Activated CD4-positive, alpha-beta memory T cell treated with anti-CD3 and anti-CD28 coated beads, Interleukin-2, amount 10 ng/mL, durations not matched to agents 7 days and 5 days (primary cell): ENCODE results near the gene CDHR4. TPM values are rescaled to one million over a fixed set of nuclear protein-coding genes. Genes with fewer than 3 reads are reported as not detected.
A peak's percentile ranks its signal among the peaks of the same experiment; 100 is the strongest.

Experiments used
- CTCF ChIA-PET: fragments of 350-600 bp; sonication (Branson Sonifier 250); formaldehyde crosslinking; loops from one replicate; lab custom pipeline; 2021; ENCODE audit warnings: antibody characterized with exemption, inconsistent platforms; lab: Charles Lee
- POLR2A ChIA-PET: fragments of 350-600 bp; sonication (Branson Sonifier 250); formaldehyde crosslinking; loops from one replicate; lab custom pipeline; 2021; ENCODE audit warnings: antibody characterized with exemption; lab: Charles Lee
- DNase-seq: peaks from one replicate; pipeline ENCODE4 v3.0.0-alpha.2; 2020
- H3K27ac Mint-ChIP-seq: one replicate; pipeline ENCODE4 v1.8.0; 2021; ENCODE audit warnings: mild to moderate bottlenecking, mixed read lengths
- H3K27me3 Mint-ChIP-seq: one replicate; pipeline ENCODE4 v1.8.0; 2021; ENCODE audit warnings: mixed read lengths
- H3K36me3 Mint-ChIP-seq: one replicate; pipeline ENCODE4 v1.8.0; 2021; ENCODE audit warnings: low read depth, mixed read lengths
- H3K4me1 Mint-ChIP-seq: one replicate; pipeline ENCODE4 v1.8.0; 2021; ENCODE audit warnings: mixed read lengths
- H3K4me3 Mint-ChIP-seq: one replicate; pipeline ENCODE4 v1.8.0; 2021; ENCODE audit warnings: mild to moderate bottlenecking, mixed read lengths
- H3K9me3 Mint-ChIP-seq: one replicate; pipeline ENCODE4 v1.8.0; 2021; ENCODE audit warnings: mixed read lengths
- total RNA-seq, 2 experiments: library from RNA; stranded (reverse); gene quantifications; one replicate each; pipeline ENCODE4 v1.2.3, GENCODE V29; 2021

CDHR4 gene
- total RNA-seq, 2 experiments from 2014 or later = not detected

- CTCF ChIA-PET = interaction anchor here (0.6 to 4.6 kb wide), 8 partner anchors 10 to 433 kb away, joined by 3 to 43 read pairs (median 4); partner anchors contain the start of genes CDHR4, INKA1 and TCTA
- POLR2A ChIA-PET = interaction anchor here (0.7 to 4.1 kb wide), 8 partner anchors 10 to 127 kb away, joined by 3 to 54 read pairs (median 4); partner anchors contain the start of genes INKA1, IP6K1, RBM6 and TRAIP
These were observed 14.0 kb upstream of the CDHR4 start, which contains the start of gene UBA7 for GRCh38 chr3:49813497-49814174. Gene UBA7, minus strand, starts transcription at chr3:49813953. Its CDS starts 166 bp downstream, at chr3:49813787.

GRCh38 chr3:49812916-49813496 is 13.3 kb upstream of the CDHR4 start:
- H3K27ac Mint-ChIP-seq = peak overlapping the region; percentile 93
- CTCF ChIA-PET = interaction anchor here (0.6 to 4.6 kb wide), 8 partner anchors 9 to 434 kb away, joined by 3 to 43 read pairs (median 4); partner anchors contain the start of genes CDHR4, INKA1 and TCTA
- H3K4me3 Mint-ChIP-seq = peak overlapping the region; percentile 96
- no peak for DNase-seq
- peaks cover 34% of the 10 kb centered on the region for H3K36me3 Mint-ChIP-seq
- H3K9me3 Mint-ChIP-seq = no peaks in the 10 kb centered on the region
- POLR2A ChIA-PET = interaction anchor here (0.7 to 4.1 kb wide), 9 partner anchors 9 to 127 kb away, joined by 3 to 54 read pairs (median 4); partner anchors contain the start of genes GMPPB, INKA1, IP6K1 and RBM6
- H3K27me3 Mint-ChIP-seq = no peaks in the 10 kb centered on the region
- peaks cover 31% of the 10 kb centered on the region for H3K4me1 Mint-ChIP-seq

More at GRCh38 chr3:49813497-49814174, 14.0 kb upstream of the CDHR4 start, which contains the start of gene UBA7:
- DNase-seq = peak; percentile 51
- H3K27me3 Mint-ChIP-seq = no peaks in the 10 kb centered on the region
- H3K36me3 Mint-ChIP-seq = peaks cover 29% of the 10 kb centered on the region
- peak within 1 kb of the TSS; percentile 96 for H3K4me3 Mint-ChIP-seq
- peak within 1 kb of the TSS; percentile 93 for H3K27ac Mint-ChIP-seq
- H3K4me1 Mint-ChIP-seq = peaks cover 31% of the 10 kb centered on the region
- no peaks in the 10 kb centered on the region for H3K9me3 Mint-ChIP-seq

GRCh38 chr3:49807431-49808114 is 7.9 kb upstream of the CDHR4 start:
- Mint-ChIP-seq H3K4me3 (no peak overlapping the region), H3K4me1 (peaks cover 46% of the 10 kb centered on the region), H3K36me3 (peaks cover 36% of the 10 kb centered on the region), H3K27me3 (peaks cover under 1% of the 10 kb centered on the region), H3K9me3 (no peaks in the 10 kb centered on the region), H3K27ac (no peak overlapping the region)
- DNase-seq = no peak
- ChIA-PET CTCF (no interaction called here), POLR2A (interaction anchor here (0.9 to 2.6 kb wide), 2 partner anchors 21 to 198 kb away, joined by 3 to 12 read pairs; partner anchors contain the start of gene IP6K1)

- Mint-ChIP-seq H3K4me1 (peaks cover 47% of the 10 kb centered on the region), H3K4me3 (no peak overlapping the region), H3K27ac (no peak overlapping the region), H3K36me3 (peaks cover 34% of the 10 kb centered on the region), H3K27me3 (peaks cover 6% of the 10 kb centered on the region), H3K9me3 (no peaks in the 10 kb centered on the region)
- ChIA-PET CTCF (no interaction called here), POLR2A (interaction anchor here (0.7 to 2.6 kb wide), 5 partner anchors 10 to 199 kb away, joined by 3 to 12 read pairs (median 3); partner anchors contain the start of gene IP6K1)
- DNase-seq = no peak
These were observed 7.2 kb upstream of the CDHR4 start for GRCh38 chr3:49806850-49807249.

GRCh38 chr3:49805897-49806701 is 6.4 kb upstream of the CDHR4 start:
- Mint-ChIP-seq H3K4me1 (peaks cover 43% of the 10 kb centered on the region), H3K27ac (no peak overlapping the region), H3K36me3 (peaks cover 26% of the 10 kb centered on the region), H3K9me3 (no peaks in the 10 kb centered on the region), H3K27me3 (peaks cover 14% of the 10 kb centered on the region), H3K4me3 (no peak overlapping the region)
- CTCF ChIA-PET = interaction anchor here (4.6 to 5.8 kb wide), 2 partner anchors 7 to 34 kb away, joined by 43 to 104 read pairs; partner anchors contain the start of gene UBA7
- POLR2A ChIA-PET = interaction anchor here (0.7 to 5.9 kb wide), 7 partner anchors 7 to 83 kb away, joined by 3 to 54 read pairs (median 4); partner anchors contain the start of genes IP6K1 and UBA7
- DNase-seq = no peak

- Mint-ChIP-seq H3K27ac (no peak overlapping the region), H3K9me3 (no peaks in the 10 kb centered on the region), H3K4me3 (no peak overlapping the region), H3K36me3 (peaks cover 21% of the 10 kb centered on the region), H3K27me3 (peaks cover 16% of the 10 kb centered on the region), H3K4me1 (peaks cover 39% of the 10 kb centered on the region)
- POLR2A ChIA-PET = interaction anchor here (1.0 to 5.9 kb wide), 5 partner anchors 8 to 82 kb away, joined by 4 to 54 read pairs (median 7); partner anchors contain the start of gene UBA7
- CTCF ChIA-PET = interaction anchor here (0.9 to 5.8 kb wide), 3 partner anchors 8 to 100 kb away, joined by 3 to 104 read pairs (median 43); partner anchors contain the start of gene UBA7
- DNase-seq = no peak
These were observed 5.7 kb upstream of the CDHR4 start for GRCh38 chr3:49805367-49805782.

GRCh38 chr3:49804141-49805041 is 4.7 kb upstream of the CDHR4 start:
- ChIA-PET CTCF (interaction anchor here (0.9 to 5.8 kb wide), 12 partner anchors 9 to 264 kb away, joined by 3 to 104 read pairs (median 6); partner anchors contain the start of genes IP6K1 and UBA7), POLR2A (interaction anchor here (0.6 to 5.9 kb wide), 10 partner anchors 9 to 1687 kb away, joined by 3 to 54 read pairs (median 4); partner anchors contain the start of gene UBA7)
- Mint-ChIP-seq H3K4me1 (peaks cover 39% of the 10 kb centered on the region), H3K9me3 (no peaks in the 10 kb centered on the region), H3K36me3 (peaks cover 12% of the 10 kb centered on the region), H3K27me3 (peaks cover 16% of the 10 kb centered on the region), H3K27ac (no peak overlapping the region), H3K4me3 (peak overlapping the region; percentile 83)
- DNase-seq = no peak

GRCh38 chr3:49803465-49804140 is 3.9 kb upstream of the CDHR4 start:
- peak; percentile 35 for DNase-seq
- CTCF ChIA-PET = interaction anchor here (0.9 to 5.8 kb wide), 24 partner anchors 9 to 440 kb away, joined by 3 to 104 read pairs (median 5); partner anchors contain the start of genes AMIGO3, IP6K1 and UBA7
- POLR2A ChIA-PET = interaction anchor here (0.6 to 5.9 kb wide), 15 partner anchors 10 to 267 kb away, joined by 3 to 54 read pairs (median 4); partner anchors contain the start of genes IP6K1, MON1A, RBM6 and UBA7
- H3K27me3 Mint-ChIP-seq = peaks cover 16% of the 10 kb centered on the region
- no peaks in the 10 kb centered on the region for H3K9me3 Mint-ChIP-seq
- peak overlapping the region; percentile 83 for H3K4me3 Mint-ChIP-seq
- no peak overlapping the region for H3K27ac Mint-ChIP-seq
- H3K4me1 Mint-ChIP-seq = peaks cover 39% of the 10 kb centered on the region
- peaks cover 9% of the 10 kb centered on the region for H3K36me3 Mint-ChIP-seq

GRCh38 chr3:49802719-49803464 is 3.2 kb upstream of the CDHR4 start, which contains the start of gene INKA1:
Gene INKA1, plus strand, starts transcription at chr3:49803261. Its CDS starts 132 bp downstream, at chr3:49803393.
- H3K27me3 Mint-ChIP-seq = peaks cover 16% of the 10 kb centered on the region
- H3K4me3 Mint-ChIP-seq = peak within 1 kb of the TSS; percentile 83
- ChIA-PET CTCF (interaction anchor here (0.5 to 5.8 kb wide), 30 partner anchors 10 to 440 kb away, joined by 3 to 104 read pairs (median 3); partner anchors contain the start of genes AMIGO3, IP6K1, TRAIP and UBA7), POLR2A (interaction anchor here (0.6 to 5.9 kb wide), 19 partner anchors 11 to 267 kb away, joined by 3 to 54 read pairs (median 4); partner anchors contain the start of genes AMIGO3, GMPPB, IP6K1 and MON1A)
- H3K4me1 Mint-ChIP-seq = peaks cover 39% of the 10 kb centered on the region
- H3K36me3 Mint-ChIP-seq = peaks cover 4% of the 10 kb centered on the region
- peak within 1 kb of the TSS; percentile 79 for H3K27ac Mint-ChIP-seq
- DNase-seq = peak; percentile 89
- H3K9me3 Mint-ChIP-seq = no peaks in the 10 kb centered on the region
